ENCODE measurements around the gene FSIP2.

FSIP2 gene

GRCh38 chr2:185823773-185824172 is 85.2 kb downstream of the FSIP2 start:
- DNase-seq (ENCODE audit: low read depth, low spot score), result no peak
- Histone ChIP-seq H3K4me3 (no peak overlapping the region), H3K9me3 (ENCODE audit: low read depth, low read length) (no peaks in the 10 kb centered on the region), H3K9ac (ENCODE audit: insufficient read length) (no peak overlapping the region), H3K27ac (no peak overlapping the region), H3K36me3 (ENCODE audit: insufficient read depth, low read length) (no peaks in the 10 kb centered on the region)
- TF ChIP-seq FOXP2 (optimal IDR thresholded peaks at IDR 0.05; ENCODE audit: control extremely low read depth, extremely low read length, insufficient read depth) (no peak), EZH2 (IDR thresholded peaks at IDR 0.05) (no peak), POLR2AphosphoS5 (IDR thresholded peaks at IDR 0.05; ENCODE audit: borderline replicate concordance, low read depth, low read length) (no peak)

- no peak for TF ChIP-seq EZH2 (IDR thresholded peaks at IDR 0.05)
- TF ChIP-seq POLR2AphosphoS5 (IDR thresholded peaks at IDR 0.05; ENCODE audit: borderline replicate concordance, low read depth, low read length), result no peak
- TF ChIP-seq FOXP2 (optimal IDR thresholded peaks at IDR 0.05; ENCODE audit: control extremely low read depth, extremely low read length, insufficient read depth), result no peak
- Histone ChIP-seq H3K27ac (no peak overlapping the region), H3K36me3 (ENCODE audit: insufficient read depth, low read length) (no peaks in the 10 kb centered on the region), H3K9me3 (ENCODE audit: low read depth, low read length) (no peaks in the 10 kb centered on the region), H3K4me3 (no peak overlapping the region), H3K9ac (ENCODE audit: insufficient read length) (no peak overlapping the region)
- DNase-seq (ENCODE audit: low read depth, low spot score), result no peak
Measured at GRCh38 chr2:185825557-185825956, 87.0 kb downstream of the FSIP2 start.

GRCh38 chr2:185828326-185828725 is 89.7 kb downstream of the FSIP2 start:
- H3K4me3 ChIP-seq, result no peak overlapping the region
- H3K9ac ChIP-seq (ENCODE audit: insufficient read length), result no peak overlapping the region
- no peak overlapping the region for H3K27ac ChIP-seq
- H3K9me3 ChIP-seq (ENCODE audit: low read depth, low read length), result no peaks in the 10 kb centered on the region
- no peak for DNase-seq (ENCODE audit: low read depth, low spot score)
- no peaks in the 10 kb centered on the region for H3K36me3 ChIP-seq (ENCODE audit: insufficient read depth, low read length)
- no peak for TF ChIP-seq POLR2AphosphoS5 (IDR thresholded peaks at IDR 0.05; ENCODE audit: borderline replicate concordance, low read depth, low read length)
- TF ChIP-seq FOXP2 (optimal IDR thresholded peaks at IDR 0.05; ENCODE audit: control extremely low read depth, extremely low read length, insufficient read depth), result no peak
- no peak for TF ChIP-seq EZH2 (IDR thresholded peaks at IDR 0.05)

- no peak overlapping the region for H3K27ac ChIP-seq
- H3K9ac ChIP-seq (ENCODE audit: insufficient read length), result no peak overlapping the region
- H3K9me3 ChIP-seq (ENCODE audit: low read depth, low read length), result no peaks in the 10 kb centered on the region
- no peaks in the 10 kb centered on the region for H3K36me3 ChIP-seq (ENCODE audit: insufficient read depth, low read length)
- TF ChIP-seq POLR2AphosphoS5 (IDR thresholded peaks at IDR 0.05; ENCODE audit: borderline replicate concordance, low read depth, low read length), result no peak
- no peak for TF ChIP-seq FOXP2 (optimal IDR thresholded peaks at IDR 0.05; ENCODE audit: control extremely low read depth, extremely low read length, insufficient read depth)
- TF ChIP-seq EZH2 (IDR thresholded peaks at IDR 0.05), result no peak
- DNase-seq (ENCODE audit: low read depth, low spot score), result no peak
- no peak overlapping the region for H3K4me3 ChIP-seq
Measured at GRCh38 chr2:185833864-185834263, 95.3 kb downstream of the FSIP2 start.

GRCh38 chr2:185835974-185836373 is 97.4 kb downstream of the FSIP2 start:
- DNase-seq (ENCODE audit: low read depth, low spot score), result no peak
- Histone ChIP-seq H3K9ac (ENCODE audit: insufficient read length) (no peak overlapping the region), H3K9me3 (ENCODE audit: low read depth, low read length) (no peaks in the 10 kb centered on the region), H3K36me3 (ENCODE audit: insufficient read depth, low read length) (no peaks in the 10 kb centered on the region), H3K4me3 (no peak overlapping the region), H3K27ac (no peak overlapping the region)
- TF ChIP-seq EZH2 (IDR thresholded peaks at IDR 0.05), result no peak
- TF ChIP-seq POLR2AphosphoS5 (IDR thresholded peaks at IDR 0.05; ENCODE audit: borderline replicate concordance, low read depth, low read length), result no peak
- no peak for TF ChIP-seq FOXP2 (optimal IDR thresholded peaks at IDR 0.05; ENCODE audit: control extremely low read depth, extremely low read length, insufficient read depth)

- no peak for DNase-seq (ENCODE audit: low read depth, low spot score)
- no peaks in the 10 kb centered on the region for H3K36me3 ChIP-seq (ENCODE audit: insufficient read depth, low read length)
- H3K9ac ChIP-seq (ENCODE audit: insufficient read length), result no peak overlapping the region
- no peaks in the 10 kb centered on the region for H3K9me3 ChIP-seq (ENCODE audit: low read depth, low read length)
- no peak overlapping the region for H3K4me3 ChIP-seq
- no peak overlapping the region for H3K27ac ChIP-seq
- no peak for TF ChIP-seq FOXP2 (optimal IDR thresholded peaks at IDR 0.05; ENCODE audit: control extremely low read depth, extremely low read length, insufficient read depth)
- TF ChIP-seq POLR2AphosphoS5 (IDR thresholded peaks at IDR 0.05; ENCODE audit: borderline replicate concordance, low read depth, low read length), result no peak
- no peak for TF ChIP-seq EZH2 (IDR thresholded peaks at IDR 0.05)
Measured at GRCh38 chr2:185854885-185855284, 116.3 kb downstream of the FSIP2 start.

GRCh38 chr2:185857691-185858090 is 119.1 kb downstream of the FSIP2 start:
- Histone ChIP-seq H3K27ac (no peak overlapping the region), H3K4me3 (no peak overlapping the region), H3K9ac (ENCODE audit: insufficient read length) (no peak overlapping the region), H3K36me3 (ENCODE audit: insufficient read depth, low read length) (no peaks in the 10 kb centered on the region), H3K9me3 (ENCODE audit: low read depth, low read length) (no peaks in the 10 kb centered on the region)
- DNase-seq (ENCODE audit: low read depth, low spot score), result no peak
- TF ChIP-seq EZH2 (IDR thresholded peaks at IDR 0.05), result no peak
- TF ChIP-seq FOXP2 (optimal IDR thresholded peaks at IDR 0.05; ENCODE audit: control extremely low read depth, extremely low read length, insufficient read depth), result no peak
- TF ChIP-seq POLR2AphosphoS5 (IDR thresholded peaks at IDR 0.05; ENCODE audit: borderline replicate concordance, low read depth, low read length), result no peak

GRCh38 chr2:185859506-185859905 is 120.9 kb downstream of the FSIP2 start:
- no peak overlapping the region for H3K9ac ChIP-seq (ENCODE audit: insufficient read length)
- H3K36me3 ChIP-seq (ENCODE audit: insufficient read depth, low read length), result no peaks in the 10 kb centered on the region
- no peaks in the 10 kb centered on the region for H3K9me3 ChIP-seq (ENCODE audit: low read depth, low read length)
- no peak for DNase-seq (ENCODE audit: low read depth, low spot score)
- TF ChIP-seq EZH2 (IDR thresholded peaks at IDR 0.05) (no peak), FOXP2 (optimal IDR thresholded peaks at IDR 0.05; ENCODE audit: control extremely low read depth, extremely low read length, insufficient read depth) (no peak), POLR2AphosphoS5 (IDR thresholded peaks at IDR 0.05; ENCODE audit: borderline replicate concordance, low read depth, low read length) (no peak)
- H3K4me3 ChIP-seq, result no peak overlapping the region
- no peak overlapping the region for H3K27ac ChIP-seq

GRCh38 chr2:185860321-185860720 is 121.7 kb downstream of the FSIP2 start:
- no peak overlapping the region for H3K27ac ChIP-seq
- no peak overlapping the region for H3K9ac ChIP-seq (ENCODE audit: insufficient read length)
- H3K36me3 ChIP-seq (ENCODE audit: insufficient read depth, low read length), result no peaks in the 10 kb centered on the region
- DNase-seq (ENCODE audit: low read depth, low spot score), result no peak
- no peaks in the 10 kb centered on the region for H3K9me3 ChIP-seq (ENCODE audit: low read depth, low read length)
- TF ChIP-seq EZH2 (IDR thresholded peaks at IDR 0.05), result no peak
- no peak for TF ChIP-seq POLR2AphosphoS5 (IDR thresholded peaks at IDR 0.05; ENCODE audit: borderline replicate concordance, low read depth, low read length)
- no peak for TF ChIP-seq FOXP2 (optimal IDR thresholded peaks at IDR 0.05; ENCODE audit: control extremely low read depth, extremely low read length, insufficient read depth)
- no peak overlapping the region for H3K4me3 ChIP-seq

Measured in SK-N-MC (cell line).